HG02642 (cell line): ENCODE results near the gene DDX5.

ENCODE experiments used
- ATAC-seq: cut with Tn5 transposase; IDR thresholded peaks from one replicate; pipeline ENCODE4 v1.9.1; 2021; ENCODE audit warnings: mild to moderate bottlenecking; ENCODE audit not compliant: unreplicated experiment, poor library complexity

The DDX5 gene

DNA sequence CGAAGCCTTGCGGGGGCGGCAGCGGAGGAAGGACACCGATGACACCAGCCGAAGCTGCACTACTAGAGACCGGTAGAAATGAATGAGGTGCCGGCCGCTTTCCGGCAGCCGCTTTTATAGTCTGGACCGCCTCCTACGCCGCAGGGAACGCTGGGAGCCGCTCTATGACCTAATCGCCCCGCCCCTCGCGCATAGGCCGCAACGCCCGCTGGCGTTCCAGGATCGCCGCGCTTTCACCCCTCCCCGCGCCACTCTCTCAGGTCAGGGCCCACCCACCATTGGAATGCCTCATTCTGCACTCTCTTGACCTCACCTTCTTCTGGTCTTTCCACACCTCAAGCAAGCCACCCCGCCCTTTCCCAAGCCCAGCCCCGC is at the start of gene DDX5:
Gene DDX5, minus strand, starts transcription at position 89 of the 375 bp plus-strand sequence. CDS start 170 bp downstream, outside the sequence.
- ATAC-seq: peak; percentile 64

DNA sequence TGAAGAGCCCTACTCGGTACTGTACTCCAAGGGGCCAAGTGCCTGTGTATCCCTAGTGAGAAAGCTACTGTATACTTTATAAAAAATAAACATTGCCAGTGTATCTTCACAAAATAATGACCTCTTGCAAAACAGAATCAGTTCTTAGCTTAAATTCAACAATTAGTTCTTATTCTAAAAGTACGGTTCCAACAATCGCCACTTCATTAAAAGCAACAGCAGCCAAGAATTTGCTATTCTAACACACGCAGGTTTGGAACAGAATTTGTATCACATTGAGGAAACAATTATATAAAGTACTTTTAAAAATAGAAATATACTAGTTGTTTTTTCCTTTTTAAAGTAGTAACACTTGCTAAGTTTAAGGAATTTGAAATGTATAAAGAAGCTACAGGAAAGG is 49.2 kb upstream of the DDX5 start:
- no peak for ATAC-seq

DNA sequence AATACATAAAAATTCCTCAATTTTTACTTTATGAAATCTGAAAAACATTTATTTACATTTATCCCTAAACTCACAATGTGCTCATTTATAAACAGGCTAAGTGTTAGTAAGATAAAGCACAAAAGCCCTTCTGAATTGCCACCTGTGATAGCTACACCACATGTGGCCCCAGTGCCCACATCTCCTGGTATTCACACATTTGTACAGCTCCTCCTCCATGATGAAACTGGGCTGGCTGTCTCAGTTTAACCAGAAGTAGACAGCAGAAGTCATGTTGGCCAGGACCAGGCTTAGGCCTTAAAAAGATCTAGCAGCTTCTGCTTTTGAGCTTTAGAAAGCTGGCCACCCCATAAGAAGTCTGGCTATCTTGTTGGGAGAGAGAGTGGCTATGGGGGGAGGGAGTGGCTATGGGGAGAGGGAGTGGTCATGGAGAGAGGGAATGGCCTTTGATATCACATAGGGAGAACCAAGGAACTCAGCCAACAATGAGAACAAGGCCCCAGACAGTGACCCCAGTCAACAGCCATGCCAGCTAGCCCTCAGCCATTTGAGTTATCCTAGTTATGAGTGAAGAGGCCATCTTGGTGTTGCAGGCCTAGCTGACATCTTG is 48.0 kb upstream of the DDX5 start:
- no peak for ATAC-seq

DNA sequence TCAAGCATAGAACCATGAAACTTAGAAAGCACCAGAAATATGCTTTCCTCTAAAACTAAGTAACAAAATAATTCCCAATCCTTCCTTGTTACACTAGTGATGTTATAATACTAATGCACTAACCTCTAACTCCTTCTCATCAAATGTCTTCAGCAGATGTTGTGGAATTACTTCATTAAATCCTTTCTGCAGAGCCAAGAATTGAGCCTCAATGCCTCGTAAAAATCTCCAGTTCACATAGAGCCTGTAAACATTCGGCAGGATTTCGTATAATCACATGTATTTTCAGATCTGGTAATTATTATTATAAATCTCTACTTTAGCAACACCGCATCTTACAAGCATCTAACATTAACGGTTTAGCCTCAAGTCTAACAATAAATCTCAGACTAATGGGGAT is 45.4 kb upstream of the DDX5 start:
- no peak for ATAC-seq

DNA sequence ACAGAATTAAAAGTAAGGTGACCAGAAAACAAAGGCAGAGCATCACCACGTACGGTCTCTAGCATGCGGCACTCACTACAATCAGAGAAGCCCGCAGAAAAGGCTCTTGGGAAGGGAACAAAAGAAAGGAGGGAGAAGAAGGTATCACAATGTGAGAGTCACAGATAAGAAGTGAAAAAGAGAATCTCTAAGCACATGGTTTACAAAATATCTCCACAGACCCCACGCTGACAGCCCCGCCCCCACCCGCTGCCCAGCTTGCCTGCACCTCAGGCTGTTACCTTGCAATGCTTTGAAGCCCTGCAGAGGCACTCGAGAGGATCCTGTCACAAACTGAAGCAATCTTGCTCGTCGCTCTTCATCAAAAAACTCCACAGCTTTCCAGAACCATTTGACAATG is 41.2 kb upstream of the DDX5 start:
- no peak for ATAC-seq

DNA sequence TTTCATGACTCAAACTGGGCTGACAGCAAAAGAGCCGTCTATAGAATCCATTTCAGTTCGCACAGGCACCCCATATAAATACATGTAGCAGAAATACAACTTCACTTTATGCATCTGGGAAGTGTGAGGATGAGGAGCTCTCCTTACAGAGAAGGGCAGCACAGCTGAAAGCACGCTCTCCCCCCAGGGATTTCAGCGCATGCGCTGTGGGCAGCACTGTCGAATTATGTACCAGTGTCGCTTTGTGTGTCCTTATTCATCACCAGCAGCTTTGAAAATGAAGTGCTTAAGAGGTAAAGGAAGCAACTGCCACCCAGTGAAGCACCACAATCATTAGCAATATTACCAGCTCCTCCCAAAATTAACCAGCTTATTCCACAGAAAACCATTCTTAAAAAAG is 40.6 kb upstream of the DDX5 start:
- no peak for ATAC-seq

DNA sequence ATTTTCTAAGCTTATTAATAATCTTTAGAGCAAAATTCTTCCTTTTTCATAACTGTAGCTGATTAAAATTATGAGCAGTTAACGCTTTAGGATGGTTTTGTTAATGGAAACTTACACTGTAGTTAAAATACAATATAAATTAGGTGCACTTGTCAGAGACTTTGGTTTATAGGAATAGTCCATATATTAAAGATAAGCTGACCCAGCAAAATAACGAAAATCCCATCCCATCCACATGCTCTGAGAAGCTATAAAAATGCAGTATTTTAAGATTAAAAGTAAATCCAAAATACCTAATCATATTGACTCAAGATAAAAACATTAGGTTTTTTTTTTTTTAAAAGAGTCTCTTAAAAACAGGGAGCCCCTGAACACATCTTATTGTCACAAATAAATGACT is 38.7 kb upstream of the DDX5 start:
- no peak for ATAC-seq

DNA sequence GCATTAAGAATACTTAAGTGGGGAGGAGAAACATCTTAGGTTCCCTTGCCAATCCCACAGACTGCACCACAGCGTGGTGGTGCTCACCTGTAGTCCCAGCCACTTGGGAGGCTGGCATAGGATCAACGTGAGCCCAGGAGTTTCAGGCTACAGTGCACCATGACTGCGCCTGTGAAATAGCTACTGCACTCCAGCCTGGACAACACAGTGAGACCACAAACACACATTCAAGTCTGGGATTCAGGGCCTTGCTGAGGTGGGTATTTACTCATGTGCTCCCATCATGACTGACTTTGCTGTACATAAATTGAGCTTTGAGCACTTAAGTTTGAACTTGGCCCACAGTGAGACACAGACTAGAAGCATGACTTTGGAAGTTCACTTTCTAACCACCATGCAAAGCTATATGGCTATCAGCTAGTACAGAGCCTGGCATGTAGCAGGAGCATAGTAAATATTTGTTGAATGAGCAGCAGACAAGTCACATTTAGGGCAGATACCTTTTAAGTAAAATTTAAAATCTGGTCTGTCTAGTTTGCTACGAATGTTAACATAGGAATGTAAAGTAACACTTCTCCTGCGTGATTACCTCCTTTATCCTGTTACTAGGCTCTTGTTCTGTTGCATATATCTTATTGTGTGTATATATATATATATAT is 34.2 kb upstream of the DDX5 start:
- ATAC-seq: no peak

DNA sequence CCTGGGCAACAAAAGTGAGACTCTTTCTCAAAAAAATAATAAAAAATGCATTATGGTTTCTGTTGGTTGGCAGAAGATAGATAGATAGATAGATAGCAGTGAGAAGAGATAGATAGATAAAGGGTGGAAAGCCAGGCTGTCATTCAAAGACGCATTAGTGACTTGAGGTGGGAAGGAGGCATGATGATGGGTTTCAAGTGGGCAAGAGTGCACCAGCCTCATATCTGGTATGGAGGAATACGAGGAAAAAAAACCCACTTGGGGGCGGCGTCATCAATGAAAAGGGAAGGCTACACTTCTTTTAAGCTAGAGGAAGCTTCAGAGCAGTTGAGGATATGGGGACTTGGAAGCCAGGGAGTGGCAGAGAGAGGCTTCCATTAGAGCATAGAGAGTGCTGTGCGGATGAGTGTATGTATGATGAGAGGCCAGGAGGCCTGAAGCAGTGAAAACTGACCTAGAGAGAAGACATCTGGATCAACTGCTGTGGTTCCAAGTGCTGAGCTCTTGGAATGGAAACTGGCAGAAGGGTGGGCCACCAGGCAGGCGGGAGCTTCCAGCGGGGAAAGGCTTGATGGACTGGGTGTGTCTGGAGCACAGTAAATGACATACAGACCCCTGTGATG is 32.5 kb upstream of the DDX5 start:
- ATAC-seq: no peak

DNA sequence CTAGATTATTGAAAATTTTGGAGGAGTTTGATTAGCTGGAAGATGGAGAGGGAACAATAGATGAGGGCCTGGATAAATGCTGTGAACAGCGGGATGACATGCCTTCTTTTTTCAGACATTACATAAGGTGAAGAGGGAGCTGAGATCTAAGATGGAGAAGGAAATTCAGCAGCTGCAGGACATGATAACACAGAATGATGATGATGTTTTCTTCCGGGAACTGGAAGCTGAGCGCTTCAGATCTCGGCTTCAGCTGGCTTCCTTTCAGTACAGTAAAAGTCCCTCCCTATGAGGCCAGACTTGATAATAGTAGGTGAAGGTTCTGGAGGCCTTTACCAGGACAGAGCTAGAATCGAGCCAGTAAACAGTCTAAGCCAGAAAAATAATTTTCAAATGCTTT is 31.4 kb upstream of the DDX5 start:
- ATAC-seq: no peak

DNA sequence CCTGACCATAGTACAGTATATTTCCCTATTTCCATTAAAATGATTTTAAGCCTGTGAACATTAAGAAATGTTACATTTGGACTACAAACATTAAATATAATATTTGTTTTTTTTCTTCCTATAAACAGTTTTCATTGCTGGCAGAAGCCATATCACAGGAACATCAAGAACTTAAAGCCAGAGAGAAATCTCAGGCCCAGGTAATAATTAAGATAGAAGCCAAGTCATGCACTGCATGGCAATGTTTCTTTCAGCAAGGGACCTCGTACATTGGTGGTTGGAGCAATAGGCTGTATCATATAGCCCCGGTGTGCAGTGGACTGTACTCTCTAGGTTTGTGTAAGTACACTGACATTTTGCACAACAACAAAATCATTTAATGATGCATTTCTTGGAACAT is 30.8 kb upstream of the DDX5 start:
- ATAC-seq: no peak

DNA sequence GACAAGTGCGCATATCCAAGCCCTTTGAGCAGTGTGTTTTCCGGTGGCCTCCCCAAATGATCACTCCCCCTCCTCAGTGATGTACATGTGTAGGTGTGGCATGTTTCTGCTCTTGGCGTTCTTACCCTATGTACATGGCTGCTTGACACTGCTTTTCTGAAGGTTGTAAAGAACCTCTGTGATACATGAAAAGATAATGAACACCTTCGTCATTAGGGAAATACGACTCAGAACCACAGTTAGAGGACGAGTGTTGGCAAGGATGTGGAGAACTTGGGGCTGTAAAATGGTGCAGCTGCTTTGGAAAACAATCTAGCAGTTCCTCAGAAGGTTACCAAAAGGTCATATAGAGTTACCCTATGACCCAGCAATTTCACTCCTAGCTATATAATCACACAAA is 29.3 kb upstream of the DDX5 start:
- no peak for ATAC-seq

DNA sequence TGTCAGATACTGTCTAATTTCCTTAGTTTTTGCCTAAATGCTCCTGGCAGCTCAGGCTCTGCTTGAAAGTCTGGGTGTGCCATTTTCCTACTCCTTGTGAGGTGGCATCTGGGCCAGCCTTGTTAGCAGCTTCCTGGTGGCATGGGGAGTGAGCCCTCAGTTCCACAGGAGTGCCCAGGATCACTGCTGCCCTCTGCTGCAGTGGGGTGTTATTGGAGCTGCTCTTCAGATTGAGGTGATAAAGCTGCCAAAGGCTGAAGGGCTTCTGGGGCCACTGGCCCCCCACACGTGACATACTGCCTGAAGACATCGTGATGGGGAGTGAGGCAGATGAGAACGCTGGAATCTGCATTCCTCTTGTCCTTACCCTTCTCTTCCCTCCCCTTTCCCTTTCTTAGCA is 28.1 kb upstream of the DDX5 start:
- ATAC-seq: no peak

DNA sequence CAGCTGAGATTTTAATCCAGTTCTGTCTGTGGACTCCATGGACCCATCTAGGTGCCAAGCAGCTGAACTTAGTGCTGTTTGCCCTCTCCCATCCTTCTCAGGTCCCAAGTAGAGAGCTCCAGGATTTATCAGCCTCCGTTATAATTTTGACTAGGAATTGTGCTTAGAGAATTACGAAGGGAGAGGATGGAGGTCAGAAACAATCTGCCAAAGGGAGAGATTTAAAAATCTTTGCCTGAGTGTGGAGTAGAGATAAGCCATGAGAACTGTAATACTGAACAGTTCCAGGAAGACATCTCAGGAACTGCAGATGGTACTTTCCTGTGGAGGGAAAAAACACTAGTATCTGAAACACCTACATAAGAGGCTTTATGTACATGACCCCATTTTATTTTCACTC is 27.7 kb upstream of the DDX5 start:
- no peak for ATAC-seq

DNA sequence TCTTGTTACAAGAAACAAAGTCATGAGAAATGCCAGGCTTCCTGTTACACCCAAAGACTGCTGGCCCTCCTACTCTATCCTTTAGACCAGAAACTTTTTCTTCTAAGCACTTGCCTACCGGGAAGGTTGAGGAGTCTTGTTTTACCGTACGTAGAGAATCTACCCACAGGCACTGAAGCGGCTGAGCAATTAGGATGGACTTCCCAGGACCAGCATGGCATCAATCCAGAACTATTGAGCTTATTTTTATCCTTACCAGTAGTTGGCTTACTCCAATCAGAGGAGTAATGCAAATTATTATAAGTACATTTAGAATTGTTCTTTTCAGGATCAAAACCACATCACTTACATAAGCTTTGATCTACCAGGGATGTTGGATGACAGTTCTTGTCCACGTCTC is 26.3 kb upstream of the DDX5 start:
- no peak for ATAC-seq

DNA sequence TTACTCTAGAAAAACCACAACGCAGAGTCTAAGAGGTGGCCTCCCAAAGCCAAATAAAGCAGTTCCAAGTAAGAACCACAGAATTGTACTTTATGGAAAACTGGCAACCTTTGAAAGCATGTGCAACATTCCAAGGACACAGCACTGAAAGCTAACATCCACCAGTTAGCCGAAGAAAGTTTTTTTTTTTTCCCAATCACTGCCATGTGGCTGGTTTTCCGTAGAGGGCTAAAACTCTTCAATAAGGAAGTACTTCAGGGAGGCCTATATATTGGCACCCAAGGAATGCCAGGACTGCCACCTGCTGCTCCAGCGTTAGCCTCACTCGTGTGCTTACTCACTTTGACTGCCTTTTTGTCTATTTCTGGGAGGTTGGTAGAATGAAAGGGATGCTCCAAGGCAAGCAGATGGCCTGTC is 25.9 kb upstream of the DDX5 start:
- ATAC-seq: no peak

DNA sequence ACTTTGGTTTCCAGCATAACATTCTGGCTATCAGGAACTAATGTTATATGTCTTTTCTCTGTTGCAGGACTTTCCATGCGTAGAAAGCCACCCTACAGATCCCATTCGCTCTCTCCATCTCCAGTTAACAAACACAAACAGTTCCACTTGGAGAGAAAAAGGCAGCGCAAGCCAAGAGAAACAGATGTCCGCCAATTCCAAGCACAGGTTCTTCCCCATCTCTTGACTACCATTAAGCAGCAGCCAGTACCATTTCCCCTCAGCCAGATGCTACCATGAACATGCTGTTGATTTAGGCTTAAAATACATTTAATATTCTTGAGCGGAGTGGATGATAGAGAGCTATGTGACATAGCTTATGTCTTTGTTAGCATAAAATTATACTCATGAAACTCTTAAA is 23.1 kb upstream of the DDX5 start:
- no peak for ATAC-seq

DNA sequence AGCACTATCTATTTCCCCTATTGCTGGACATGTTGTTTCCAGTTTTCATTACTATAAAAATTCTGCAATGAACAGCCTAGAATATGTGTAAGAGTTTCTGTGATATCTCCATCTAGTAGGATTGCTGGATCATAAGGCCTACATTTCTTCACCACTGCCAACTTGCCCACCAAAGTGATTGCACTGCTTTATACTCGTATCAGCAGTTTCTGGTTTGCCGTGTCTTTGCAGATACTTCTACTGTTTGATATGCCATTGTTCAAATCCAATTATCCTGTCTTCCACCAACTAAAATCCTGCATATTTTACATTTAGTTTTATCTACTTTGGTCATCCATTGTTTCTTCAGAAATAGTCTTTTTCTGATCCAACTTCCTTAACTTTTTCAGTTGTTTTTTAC is 21.8 kb upstream of the DDX5 start:
- ATAC-seq: no peak

DNA sequence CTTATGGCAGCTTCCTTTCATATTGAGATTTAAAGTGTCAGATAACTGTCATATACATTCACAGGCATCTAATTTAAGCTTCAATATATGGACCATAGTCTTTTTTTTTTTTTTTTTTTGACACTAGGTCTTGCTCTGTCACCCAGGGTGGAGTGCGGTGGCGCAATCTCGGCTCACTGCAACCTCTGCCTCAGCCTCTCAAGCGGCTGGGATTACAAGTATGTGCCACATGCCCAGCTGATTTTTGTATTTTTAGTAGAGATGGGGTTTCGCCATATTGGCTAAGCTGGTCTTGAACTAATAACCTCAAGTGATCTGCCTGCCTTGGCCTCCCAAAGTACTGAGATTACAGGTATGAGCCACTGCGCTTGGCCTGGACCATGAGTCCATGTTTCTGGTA is 14.3 kb upstream of the DDX5 start:
- ATAC-seq: no peak

DNA sequence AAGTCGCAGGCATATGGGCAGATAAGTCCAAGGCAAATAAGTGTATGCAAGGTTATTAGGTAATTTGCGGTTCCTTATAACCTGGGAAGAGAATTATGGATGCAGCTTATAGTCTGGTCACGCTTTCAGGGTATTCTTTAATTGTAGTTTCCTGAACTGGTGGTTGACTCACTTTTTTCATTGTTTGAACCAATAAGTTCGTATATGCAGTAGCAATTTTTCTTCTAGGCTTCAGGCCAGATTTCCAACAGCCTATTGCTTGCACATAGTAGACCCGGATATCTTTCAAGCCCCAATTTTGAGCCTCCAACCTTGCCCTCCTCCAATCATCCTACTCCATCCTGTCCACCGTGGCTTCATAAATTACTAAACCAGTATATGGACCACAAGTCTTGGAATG is 13.5 kb upstream of the DDX5 start:
- ATAC-seq: no peak

DNA sequence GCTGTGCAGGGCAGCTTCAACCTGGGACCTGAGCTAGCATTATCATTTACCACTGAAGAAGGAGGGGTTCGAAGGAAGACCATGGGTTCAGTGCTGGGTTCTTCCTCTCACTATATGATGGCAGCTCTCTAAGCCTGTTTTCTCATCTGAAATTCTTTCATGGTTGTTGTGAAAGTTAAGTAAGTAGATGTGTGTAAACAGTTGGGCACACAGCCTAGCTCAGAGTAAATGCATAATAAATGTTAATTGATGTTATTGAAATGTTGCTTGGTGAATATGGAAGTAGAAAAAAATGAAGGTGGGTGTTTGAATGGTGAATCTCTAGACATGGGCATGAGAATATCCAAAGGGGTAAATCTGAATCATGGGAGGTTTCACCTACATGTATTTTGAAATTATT is 9.7 kb upstream of the DDX5 start:
- no peak for ATAC-seq

DNA sequence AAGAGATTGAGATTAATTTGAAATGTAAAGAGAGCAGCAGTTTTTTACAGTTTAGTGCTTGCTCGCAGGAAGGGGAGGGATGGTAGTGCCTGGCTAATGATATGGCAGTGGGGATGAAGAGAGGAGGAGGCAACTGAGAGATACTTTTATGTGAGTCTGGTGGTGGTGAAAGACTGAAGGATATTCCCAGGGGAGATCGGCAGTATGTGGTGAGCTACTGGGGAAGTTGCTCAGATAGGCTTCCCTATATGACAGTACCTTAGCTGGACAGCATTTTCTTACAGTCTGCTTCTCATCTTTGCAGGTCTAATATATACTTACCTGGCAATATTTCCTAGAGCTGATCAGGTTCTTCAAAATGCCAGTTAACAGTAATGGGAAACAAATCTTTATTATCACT is 9.3 kb upstream of the DDX5 start:
- no peak for ATAC-seq
